Measurements from ENCODE around the gene TNPO1.

GRCh38 chr5:72882989-72883388 lies 66.5 kb downstream of the TNPO1 start:
- TF ChIP-seq CTCF (IDR thresholded peaks at IDR 0.05; ENCODE audit: poor library complexity, severe bottlenecking) (no peak), EP300 (conservative IDR thresholded peaks at IDR 0.05; ENCODE audit: poor library complexity, severe bottlenecking) (no peak), POLR2AphosphoS5 (IDR thresholded peaks at IDR 0.05) (no peak), RAD21 (conservative IDR thresholded peaks at IDR 0.05) (no peak), SMC3 (conservative IDR thresholded peaks at IDR 0.05; ENCODE audit: poor library complexity) (no peak), EZH2 (IDR thresholded peaks at IDR 0.05; ENCODE audit: borderline replicate concordance, insufficient read depth, low read length, poor library complexity, severe bottlenecking) (no peak), TAF1 (IDR thresholded peaks at IDR 0.05; ENCODE audit: low read depth) (no peak)
